Thyroid gland (tissue), 4 donors: ENCODE data around the gene PRELP. TPM values are rescaled to one million over a fixed set of nuclear protein-coding genes. Genes with fewer than 3 reads are reported as not detected.

ENCODE experiments used
- DNase-seq, 2 donors: peaks; one replicate each; pipeline ENCODE4 v3.0.0-alpha.2; 2019
- H3K27ac ChIP-seq, 3 donors: fragments of 200-600 bp; sonication (generic); 1 replicate in 2 of 3; 2 replicates in 1 of 3; pipeline ENCODE4 v1.5.1; 2016 to 2019; ENCODE audit warnings: mild to moderate bottlenecking in 1 of 3, moderate library complexity in 1 of 3
- H3K27me3 ChIP-seq: fragments of 200-600 bp; sonication (generic); one replicate; pipeline ENCODE4 v1.5.1; 2019
- H3K36me3 ChIP-seq, 2 donors: fragments of 200-600 bp; sonication (generic); one replicate each; pipeline ENCODE4 v1.5.1; 2016 to 2019
- H3K4me1 ChIP-seq, 2 donors: fragments of 200-600 bp; sonication (generic); one replicate each; pipeline ENCODE4 v1.5.1; 2017 to 2019
- H3K4me3 ChIP-seq, 3 donors: fragments of 200-600 bp; sonication (generic); replicated peaks in 1 of 3; 1 replicate in 2 of 3; 2 replicates in 1 of 3; pipeline ENCODE4 v1.5.1; 2016; ENCODE audit warnings: mild to moderate bottlenecking in 1 of 3
- H3K9me3 ChIP-seq: fragments of 200-600 bp; sonication (generic); one replicate; pipeline ENCODE4 v1.5.1; 2017
- CTCF ChIP-seq, 6 experiments: fragments of 200-600 bp in 3 of 6; fragments of 450-650 bp in 3 of 6; sonication (generic) in 3 of 6; IDR thresholded peaks; one replicate each; pipeline ENCODE4 v1.5.1; 2016 to 2019; ENCODE audit warnings: antibody characterized with exemption in 6 of 6, mild to moderate bottlenecking in 2 of 6, inconsistent platforms in 1 of 6, moderate library complexity in 1 of 6
- POLR2A ChIP-seq, 2 donors: fragments of 450-650 bp; IDR thresholded peaks; one replicate each; pipeline ENCODE4 v1.6.1; 2017; ENCODE audit warnings: antibody characterized with exemption in 2 of 2, mild to moderate bottlenecking in 2 of 2, moderate library complexity in 1 of 2
- WGBS, 2 donors: methylation state at CpG; one replicate each; pipeline ENCODE4 v1.1.5; 2017; 5-methylcytosine and 5-hydroxymethylcytosine counted together
- intact Hi-C: fragments of 100-400 bp; cut with DNase I; formaldehyde crosslinking; loops from one replicate; pipeline ENCODE4 v1.15.1; 2023
- total RNA-seq, 4 donors: library from RNA; depleted of rRNA; stranded (reverse); fragments of >200 nt; gene quantifications; one replicate each; pipeline ENCODE4 v1.2.3, GENCODE V29; 2016

PRELP gene
- total RNA-seq, 4 donors from 2014 or later: 17.5 to 86.1 (median 35.4) TPM

- intact Hi-C loops: no loop called here
- no peaks in the 10 kb centered on the region for H3K9me3 ChIP-seq
- no peak overlapping the region for H3K27ac ChIP-seq
- DNase-seq: no peak
- no peaks in the 10 kb centered on the region for H3K4me1 ChIP-seq
- no peaks in the 10 kb centered on the region for H3K27me3 ChIP-seq
- WGBS, 2 donors: 85 to 91% methylated on average over 5 of the region's 5 CpGs
- TF ChIP-seq POLR2A (IDR thresholded peaks at IDR 0.05) (no peak), CTCF (IDR thresholded peaks at IDR 0.05) (no peak)
- no peaks in the 10 kb centered on the region for H3K36me3 ChIP-seq
- no peak overlapping the region for H3K4me3 ChIP-seq
Observed at GRCh38 chr1:203537806-203538464, 62.3 kb downstream of the PRELP start.

DNA sequence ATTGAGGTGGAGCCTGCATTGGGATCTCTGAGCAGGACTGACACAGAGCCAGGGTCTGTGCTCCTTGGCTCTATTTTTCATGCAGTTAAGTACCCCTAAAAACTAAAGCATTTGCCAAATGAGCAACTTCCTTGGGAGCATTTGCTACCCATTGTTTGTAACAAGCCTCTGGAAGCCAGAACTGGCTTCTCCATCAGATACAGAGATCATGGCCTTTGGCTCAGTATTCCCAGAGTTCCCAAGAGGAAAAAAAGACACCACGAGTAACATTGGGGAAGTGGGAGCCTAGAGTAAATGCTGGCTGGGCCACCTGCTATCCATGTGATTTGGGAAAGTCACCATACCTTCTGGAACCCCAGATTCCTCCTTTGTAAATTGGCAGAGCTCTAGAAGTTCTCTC, 63.1 kb downstream of the PRELP start:
- Histone ChIP-seq H3K4me3 (no peak overlapping the region), H3K36me3 (no peaks in the 10 kb centered on the region), H3K4me1 (no peaks in the 10 kb centered on the region), H3K27me3 (no peaks in the 10 kb centered on the region), H3K9me3 (no peaks in the 10 kb centered on the region), H3K27ac (no peak overlapping the region)
- WGBS, 2 donors: 35 to 57% methylated on average over 1 of the region's 1 CpG
- TF ChIP-seq CTCF (IDR thresholded peaks at IDR 0.05) (no peak), POLR2A (IDR thresholded peaks at IDR 0.05) (no peak)
- DNase-seq: no peak
- intact Hi-C loops: no loop called here

GRCh38 chr1:203539831-203540546, 64.4 kb downstream of the PRELP start:
- no peak overlapping the region for H3K4me3 ChIP-seq
- DNase-seq: no peak
- no peak overlapping the region for H3K27ac ChIP-seq
- 92 to 94% methylated on average over 5 of the region's 5 CpGs for WGBS, 2 donors
- H3K9me3 ChIP-seq: no peaks in the 10 kb centered on the region
- H3K27me3 ChIP-seq: no peaks in the 10 kb centered on the region
- no peak for TF ChIP-seq POLR2A (IDR thresholded peaks at IDR 0.05)
- no peak for TF ChIP-seq CTCF (IDR thresholded peaks at IDR 0.05)
- intact Hi-C loops: no loop called here
- H3K36me3 ChIP-seq: no peaks in the 10 kb centered on the region
- no peaks in the 10 kb centered on the region for H3K4me1 ChIP-seq

Other genes with a start within 250 kb of the PRELP start
- gene CHIT1, start 246.1 kb upstream of the PRELP start, total RNA-seq: 1 to 10 TPM in 2 of 4 donors, under 1 TPM in 1, not detected in 1; 0.45 to 9.0 (median 1.2) TPM
- 10 to 100 TPM; 41.9 to 82.1 (median 51.9) TPM for gene BTG2, start 170.3 kb upstream of the PRELP start, total RNA-seq
- 100 to 1,000 TPM in 3 of 4 donors, 10 to 100 TPM in 1; 67.7 to 173 (median 111) TPM for gene FMOD, start 124.7 kb upstream of the PRELP start, total RNA-seq
- gene OPTC, start 18.3 kb downstream of the PRELP start, total RNA-seq: not detected
- 10 to 100 TPM; 41.3 to 46.1 (median 42.7) TPM for gene ATP2B4, start 151.0 kb downstream of the PRELP start, total RNA-seq